ENCODE measurements around the gene FMNL1.

FMNL1 gene

DNA sequence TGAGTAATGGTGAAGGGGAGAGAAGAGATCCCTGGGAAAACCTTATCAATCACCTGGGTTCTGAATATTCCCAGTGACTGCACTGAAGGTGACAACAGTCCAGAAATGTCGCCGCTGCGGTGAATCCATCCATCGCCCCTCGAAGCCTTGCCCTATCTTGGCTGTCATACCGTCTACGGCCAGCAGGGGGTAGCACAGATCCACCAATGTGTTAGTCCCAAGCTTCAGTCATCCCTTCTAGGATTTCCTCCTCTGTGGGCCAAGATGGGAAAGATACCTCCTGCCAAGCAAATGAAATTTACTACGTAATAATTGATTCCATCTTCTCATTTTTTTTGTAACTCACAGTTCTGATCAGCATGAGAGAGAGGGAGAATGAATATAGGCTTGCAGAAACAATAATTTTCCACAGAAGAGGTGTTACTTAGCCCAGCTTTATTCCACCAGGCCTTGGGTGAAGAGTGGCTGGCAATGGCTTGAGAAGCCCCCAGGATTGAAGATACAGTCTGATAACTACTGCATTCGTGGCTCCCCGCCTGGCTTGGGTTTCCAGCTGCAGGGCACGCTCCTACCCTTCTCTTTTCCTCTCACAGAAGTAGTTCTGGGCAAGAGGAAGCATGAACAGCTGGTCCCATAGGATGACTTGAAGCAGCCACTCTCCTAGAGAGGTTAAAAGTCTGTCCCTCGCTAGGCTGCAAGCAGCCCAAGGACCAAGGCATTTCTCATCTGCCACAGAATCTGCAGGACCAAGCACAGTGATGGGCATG, 2.6 kb upstream of the FMNL1 start:
- H3K4me1 ChIP-seq (ENCODE audit: insufficient read depth, poor library complexity, severe bottlenecking) = peaks cover 4% of the 10 kb centered on the region
- DNase-seq (ENCODE audit: low spot score) (no peak), ATAC-seq (ENCODE audit: low read depth) (peak; percentile 74)
- H3K4me3 ChIP-seq (ENCODE audit: severe bottlenecking) = no peak overlapping the region
- H3K27me3 ChIP-seq (ENCODE audit: insufficient read depth, poor library complexity, severe bottlenecking) = no peaks in the 10 kb centered on the region
- peak; percentile 93 for TF ChIP-seq CTCF (IDR thresholded peaks at IDR 0.05; ENCODE audit: poor library complexity, severe bottlenecking)
- H3K36me3 ChIP-seq (ENCODE audit: low read depth) = no peaks in the 10 kb centered on the region
- H3K27ac ChIP-seq (ENCODE audit: poor library complexity, severe bottlenecking) = no peak overlapping the region
- H3K9me3 ChIP-seq (ENCODE audit: severe bottlenecking) = no peaks in the 10 kb centered on the region

DNA sequence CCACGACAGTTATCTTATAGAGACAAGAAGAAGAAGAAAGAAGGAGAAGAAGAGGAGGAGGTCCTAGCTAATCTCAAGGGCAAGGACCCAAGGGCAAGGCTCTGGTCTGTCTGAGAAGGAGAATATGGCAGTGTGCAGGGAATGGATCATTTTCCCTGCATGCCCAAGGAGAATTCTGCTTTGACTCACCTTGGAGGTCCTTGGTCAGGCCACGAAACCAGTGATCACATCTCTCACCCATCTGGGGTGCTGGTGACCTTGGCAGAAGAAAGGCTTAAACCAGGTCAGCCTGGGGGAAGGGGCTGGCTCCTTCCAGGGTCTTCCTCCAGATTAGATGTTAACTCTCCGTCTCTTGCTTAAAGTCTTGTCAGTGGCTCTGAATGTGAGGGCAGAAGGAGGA, 1.6 kb upstream of the FMNL1 start:
- DNase-seq (ENCODE audit: low spot score) (no peak), ATAC-seq (ENCODE audit: low read depth) (no peak)
- H3K27me3 ChIP-seq (ENCODE audit: insufficient read depth, poor library complexity, severe bottlenecking) = no peaks in the 10 kb centered on the region
- no peak overlapping the region for H3K4me3 ChIP-seq (ENCODE audit: severe bottlenecking)
- TF ChIP-seq CTCF (IDR thresholded peaks at IDR 0.05; ENCODE audit: poor library complexity, severe bottlenecking) = no peak
- H3K36me3 ChIP-seq (ENCODE audit: low read depth) = no peaks in the 10 kb centered on the region
- H3K9me3 ChIP-seq (ENCODE audit: severe bottlenecking) = no peaks in the 10 kb centered on the region
- H3K4me1 ChIP-seq (ENCODE audit: insufficient read depth, poor library complexity, severe bottlenecking) = peaks cover 8% of the 10 kb centered on the region
- H3K27ac ChIP-seq (ENCODE audit: poor library complexity, severe bottlenecking) = no peak overlapping the region

DNA sequence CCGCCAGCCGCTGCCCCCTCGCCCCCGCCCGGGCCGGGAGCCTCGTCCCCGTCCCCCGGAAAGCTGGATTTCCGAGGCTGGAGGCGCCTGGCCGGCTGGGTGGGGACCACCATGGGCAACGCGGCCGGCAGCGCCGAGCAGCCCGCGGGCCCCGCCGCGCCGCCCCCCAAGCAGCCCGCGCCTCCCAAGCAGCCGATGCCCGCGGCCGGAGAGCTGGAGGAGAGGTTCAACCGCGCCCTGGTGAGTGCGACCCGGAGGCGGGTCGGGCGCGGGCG, 266 bp downstream of the FMNL1 start:
- Histone ChIP-seq H3K4me1 (ENCODE audit: insufficient read depth, poor library complexity, severe bottlenecking) (peaks cover 27% of the 10 kb centered on the region), H3K36me3 (ENCODE audit: low read depth) (no peaks in the 10 kb centered on the region), H3K9me3 (ENCODE audit: severe bottlenecking) (no peaks in the 10 kb centered on the region), H3K27me3 (ENCODE audit: insufficient read depth, poor library complexity, severe bottlenecking) (no peaks in the 10 kb centered on the region), H3K4me3 (ENCODE audit: severe bottlenecking) (peak overlapping the region; percentile 74), H3K27ac (ENCODE audit: poor library complexity, severe bottlenecking) (no peak overlapping the region)
- DNase-seq (ENCODE audit: low spot score) = peak; percentile 45
- no peak for ATAC-seq (ENCODE audit: low read depth)
- TF ChIP-seq CTCF (IDR thresholded peaks at IDR 0.05; ENCODE audit: poor library complexity, severe bottlenecking) = no peak

GRCh38 chr17:45222289-45222995, 757 bp downstream of the FMNL1 start:
- ATAC-seq (ENCODE audit: low read depth) (no peak), DNase-seq (ENCODE audit: low spot score) (peak; percentile 69)
- H3K4me1 ChIP-seq (ENCODE audit: insufficient read depth, poor library complexity, severe bottlenecking) = peaks cover 31% of the 10 kb centered on the region
- H3K36me3 ChIP-seq (ENCODE audit: low read depth) = no peaks in the 10 kb centered on the region
- H3K27me3 ChIP-seq (ENCODE audit: insufficient read depth, poor library complexity, severe bottlenecking) = no peaks in the 10 kb centered on the region
- peak overlapping the region; percentile 74 for H3K4me3 ChIP-seq (ENCODE audit: severe bottlenecking)
- TF ChIP-seq CTCF (IDR thresholded peaks at IDR 0.05; ENCODE audit: poor library complexity, severe bottlenecking) = no peak
- no peak overlapping the region for H3K27ac ChIP-seq (ENCODE audit: poor library complexity, severe bottlenecking)
- H3K9me3 ChIP-seq (ENCODE audit: severe bottlenecking) = no peaks in the 10 kb centered on the region

GRCh38 chr17:45222996-45223538, 1.4 kb downstream of the FMNL1 start:
- no peaks in the 10 kb centered on the region for H3K27me3 ChIP-seq (ENCODE audit: insufficient read depth, poor library complexity, severe bottlenecking)
- H3K4me3 ChIP-seq (ENCODE audit: severe bottlenecking) = no peak overlapping the region
- H3K4me1 ChIP-seq (ENCODE audit: insufficient read depth, poor library complexity, severe bottlenecking) = peaks cover 38% of the 10 kb centered on the region
- H3K36me3 ChIP-seq (ENCODE audit: low read depth) = no peaks in the 10 kb centered on the region
- ATAC-seq (ENCODE audit: low read depth) = no peak
- TF ChIP-seq CTCF (IDR thresholded peaks at IDR 0.05; ENCODE audit: poor library complexity, severe bottlenecking) = no peak
- DNase-seq (ENCODE audit: low spot score) = no peak
- H3K9me3 ChIP-seq (ENCODE audit: severe bottlenecking) = no peaks in the 10 kb centered on the region
- H3K27ac ChIP-seq (ENCODE audit: poor library complexity, severe bottlenecking) = no peak overlapping the region

Data from RWPE2 (cell line).